ENCODE measurements around the gene DHRS2. TPM values are rescaled to one million over a fixed set of nuclear protein-coding genes. Genes with fewer than 3 reads are reported as not detected.
"Not testable (repeated sequence)": the region's sequence is repeated elsewhere in the genome, so short reads cannot be mapped to it uniquely, and the experiment has no call there.

The DHRS2 gene
- total RNA-seq, result not detected in 2 replicates
- long read RNA-seq, result 0 reads

- peaks cover 18% of the 10 kb centered on the region for H3K27me3 Mint-ChIP-seq (ENCODE audit: low read depth)
- DNase-seq (ENCODE audit: low read depth, low spot score), result no peak
- no peak within 1 kb of the TSS for H3K27ac Mint-ChIP-seq (ENCODE audit: unreplicated experiment)
- H3K4me1 Mint-ChIP-seq, result peaks cover 3% of the 10 kb centered on the region
- H3K9me3 Mint-ChIP-seq, result no peaks in the 10 kb centered on the region
- TF ChIP-seq CTCF (conservative IDR thresholded peaks at IDR 0.05), result no peak
- H3K36me3 Mint-ChIP-seq (ENCODE audit: low read depth), result no peaks in the 10 kb centered on the region
- H3K4me3 Mint-ChIP-seq, result no peak within 1 kb of the TSS
Measured at GRCh38 chr14:23636317-23637211, at the start of gene DHRS2. Gene DHRS2, plus strand, starts transcription at chr14:23636364. Its CDS starts 2,501 bp downstream, at chr14:23638865.

GRCh38 chr14:23588884-23589598, 47.1 kb upstream of the DHRS2 start:
- Mint-ChIP-seq H3K36me3 (ENCODE audit: low read depth) (no peaks in the 10 kb centered on the region), H3K27ac (ENCODE audit: unreplicated experiment) (no peak overlapping the region), H3K4me1 (no peaks in the 10 kb centered on the region), H3K27me3 (ENCODE audit: low read depth) (peaks cover 43% of the 10 kb centered on the region), H3K4me3 (no peak overlapping the region), H3K9me3 (peaks cover 9% of the 10 kb centered on the region)
- TF ChIP-seq CTCF (conservative IDR thresholded peaks at IDR 0.05), result peak; percentile 89
- peak; percentile 78 for DNase-seq (ENCODE audit: low read depth, low spot score)

- H3K4me3 Mint-ChIP-seq, result no peak overlapping the region
- peaks cover 41% of the 10 kb centered on the region for H3K27me3 Mint-ChIP-seq (ENCODE audit: low read depth)
- H3K27ac Mint-ChIP-seq (ENCODE audit: unreplicated experiment), result no peak overlapping the region
- no peak for DNase-seq (ENCODE audit: low read depth, low spot score)
- TF ChIP-seq CTCF (conservative IDR thresholded peaks at IDR 0.05), result no peak
- H3K9me3 Mint-ChIP-seq, result peaks cover 9% of the 10 kb centered on the region
- no peaks in the 10 kb centered on the region for H3K36me3 Mint-ChIP-seq (ENCODE audit: low read depth)
- no peaks in the 10 kb centered on the region for H3K4me1 Mint-ChIP-seq
Measured at GRCh38 chr14:23589606-23590005, 46.6 kb upstream of the DHRS2 start.

GRCh38 chr14:23590198-23590597, 46.0 kb upstream of the DHRS2 start:
- DNase-seq (ENCODE audit: low read depth, low spot score), result no peak
- Mint-ChIP-seq H3K36me3 (ENCODE audit: low read depth) (no peaks in the 10 kb centered on the region), H3K27me3 (ENCODE audit: low read depth) (peaks cover 46% of the 10 kb centered on the region), H3K4me1 (no peaks in the 10 kb centered on the region), H3K27ac (ENCODE audit: unreplicated experiment) (no peak overlapping the region), H3K4me3 (no peak overlapping the region), H3K9me3 (peaks cover 9% of the 10 kb centered on the region)
- no peak for TF ChIP-seq CTCF (conservative IDR thresholded peaks at IDR 0.05)

- H3K4me1 Mint-ChIP-seq; H3K36me3 Mint-ChIP-seq (ENCODE audit: low read depth): not testable (repeated sequence)
- peaks cover 54% of the 10 kb centered on the region for H3K27me3 Mint-ChIP-seq (ENCODE audit: low read depth)
Measured at GRCh38 chr14:23594191-23594590, 42.0 kb upstream of the DHRS2 start.

GRCh38 chr14:23600322-23600707, 35.8 kb upstream of the DHRS2 start:
- Mint-ChIP-seq H3K4me1 (no peaks in the 10 kb centered on the region), H3K27me3 (ENCODE audit: low read depth) (peaks cover 50% of the 10 kb centered on the region), H3K9me3 (no peaks in the 10 kb centered on the region), H3K36me3 (ENCODE audit: low read depth) (no peaks in the 10 kb centered on the region), H3K27ac (ENCODE audit: unreplicated experiment) (no peak overlapping the region), H3K4me3 (no peak overlapping the region)
- DNase-seq (ENCODE audit: low read depth, low spot score), result no peak
- TF ChIP-seq CTCF (conservative IDR thresholded peaks at IDR 0.05), result no peak

More at GRCh38 chr14:23594191-23594590, 42.0 kb upstream of the DHRS2 start:
- not testable (repeated sequence) for H3K4me3 Mint-ChIP-seq; H3K9me3 Mint-ChIP-seq; DNase-seq (ENCODE audit: low read depth, low spot score); H3K27ac Mint-ChIP-seq (ENCODE audit: unreplicated experiment)
